ENCODE results near the gene LPAR4.

- no peak for TF ChIP-seq USF2 (IDR thresholded peaks at IDR 0.05; ENCODE audit: low read depth, low read length)
- no peak for TF ChIP-seq MAZ (IDR thresholded peaks at IDR 0.05; ENCODE audit: borderline replicate concordance, low read depth, low read length)
- no peak for TF ChIP-seq CEBPB (IDR thresholded peaks at IDR 0.05; ENCODE audit: low read depth, low read length)
- TF ChIP-seq RCOR1 (IDR thresholded peaks at IDR 0.05; ENCODE audit: insufficient replicate concordance, low read length): no peak
Measured at GRCh38 chrX:78708816-78709215, 38.7 kb upstream of the LPAR4 start.

All from IMR-90 (cell line).